AG04449 (cell line): Measurements from ENCODE around the gene NCDN.

ENCODE experiments used
- CTCF ChIA-PET: fragments of 350-600 bp; formaldehyde crosslinking; extraction: SDS; loops from one replicate; lab custom pipeline; 2021; ENCODE audit warnings: antibody characterized with exemption; lab: Yijun Ruan, JAX
- POLR2A ChIA-PET: fragments of 400-600, 350-600 bp; formaldehyde crosslinking; extraction: SDS; loops from one replicate; lab custom pipeline; 2020; ENCODE audit warnings: antibody characterized with exemption, inconsistent platforms; lab: Yijun Ruan, JAX
- DNase-seq: peaks from one replicate; pipeline ENCODE4 v3.0.0-alpha.2; 2010; ENCODE audit warnings: low read depth, low spot score
- H3K4me3 ChIP-seq: 2 replicates; pipeline ENCODE4 v1.5.1; 2011; ENCODE audit warnings: low read depth, mild to moderate bottlenecking, control low read depth, low read length
- CTCF ChIP-seq: IDR thresholded peaks from one replicate; pipeline ENCODE4 v1.5.1; 2011; ENCODE audit warnings: mild to moderate bottlenecking, moderate library complexity, low read length, control low read depth, inconsistent platforms; ENCODE audit not compliant: insufficient read depth; ENCODE audit errors: missing control alignments

Gene NCDN

DNA sequence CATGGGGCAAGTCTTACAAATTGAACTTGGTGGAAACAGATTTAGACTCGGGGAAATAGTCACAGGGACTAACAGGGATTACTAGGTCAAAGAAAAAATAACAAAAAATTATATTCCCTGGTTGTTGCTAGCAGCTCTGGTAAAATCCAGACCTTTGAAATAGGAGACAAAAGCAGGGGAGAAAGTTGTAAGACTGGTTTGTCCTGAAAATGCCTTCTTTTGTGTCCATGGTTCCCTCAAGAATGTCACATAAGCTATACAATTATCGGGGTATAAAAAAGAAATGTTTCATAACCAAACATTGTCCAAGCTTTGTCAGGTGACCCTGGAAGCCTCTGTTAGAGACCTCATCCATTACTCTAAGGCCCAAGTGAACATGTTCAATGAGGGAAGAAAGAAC is 33.5 kb upstream of the NCDN start:
- ChIA-PET CTCF (interaction anchor here (1.0 kb wide), 1 partner anchor 41 kb away, joined by 4 read pairs; no protein-coding TSS in a partner anchor), POLR2A (no interaction called here)
- no peak overlapping the region for H3K4me3 ChIP-seq
- TF ChIP-seq CTCF = no peak
- no peak for DNase-seq

- POLR2A ChIA-PET = no interaction called here
- H3K4me3 ChIP-seq = no peak overlapping the region
- TF ChIP-seq CTCF = no peak
- no peak for DNase-seq
- CTCF ChIA-PET = no interaction called here
Observed at GRCh38 chr1:35530168-35530567, 27.4 kb upstream of the NCDN start.

- POLR2A ChIA-PET = no interaction called here
- CTCF ChIA-PET = no interaction called here
- H3K4me3 ChIP-seq = no peak overlapping the region
- DNase-seq = no peak
- TF ChIP-seq CTCF = no peak
Observed at GRCh38 chr1:35530946-35531345, 26.7 kb upstream of the NCDN start.

GRCh38 chr1:35531368-35531767 is 26.2 kb upstream of the NCDN start:
- POLR2A ChIA-PET = no interaction called here
- no peak overlapping the region for H3K4me3 ChIP-seq
- no peak for TF ChIP-seq CTCF
- CTCF ChIA-PET = no interaction called here
- DNase-seq = no peak

GRCh38 chr1:35532497-35533223 is 24.9 kb upstream of the NCDN start:
- no peak overlapping the region for H3K4me3 ChIP-seq
- CTCF ChIA-PET = interaction anchor here (1.0 to 1.6 kb wide), 4 partner anchors 36 to 195 kb away, joined by 3 to 10 read pairs (median 5); no protein-coding TSS in a partner anchor
- POLR2A ChIA-PET = no interaction called here
- no peak for DNase-seq
- no peak for TF ChIP-seq CTCF

- no peak for DNase-seq
- ChIA-PET CTCF (interaction anchor here (1.0 to 1.6 kb wide), 4 partner anchors 35 to 194 kb away, joined by 3 to 10 read pairs (median 5); no protein-coding TSS in a partner anchor), POLR2A (interaction anchor here (0.7 kb wide), 1 partner anchor 58 kb away, joined by 3 read pairs; no protein-coding TSS in a partner anchor)
- TF ChIP-seq CTCF = no peak
- H3K4me3 ChIP-seq = no peak overlapping the region
Observed at GRCh38 chr1:35533586-35533985, 24.0 kb upstream of the NCDN start.
